COLO829 (cell line): ENCODE data around the gene JARID2.

ENCODE experiments used
- DNase-seq: peaks from one replicate; pipeline ENCODE4 v3.0.0; 2012; ENCODE audit warnings: low spot score

Gene JARID2

DNA sequence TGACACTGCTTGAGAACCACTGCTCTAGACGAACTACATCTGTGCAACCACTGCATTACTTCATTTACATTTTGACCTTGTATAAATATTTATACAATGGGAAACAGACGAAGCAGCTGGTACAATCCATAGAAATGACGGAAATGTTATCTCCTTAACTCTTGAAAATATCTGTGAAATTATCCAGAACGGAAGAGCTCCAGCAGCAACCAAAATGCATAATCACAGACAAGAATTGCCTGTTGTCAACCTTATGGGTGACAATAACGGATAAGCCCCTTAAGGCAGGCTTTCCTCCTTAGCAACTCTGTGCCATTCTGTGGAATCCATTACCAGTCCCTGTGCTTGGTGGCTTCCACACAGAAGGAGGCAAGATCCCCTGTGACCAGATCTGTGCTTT, 301.5 kb downstream of the JARID2 start:
- DNase-seq = no peak

DNA sequence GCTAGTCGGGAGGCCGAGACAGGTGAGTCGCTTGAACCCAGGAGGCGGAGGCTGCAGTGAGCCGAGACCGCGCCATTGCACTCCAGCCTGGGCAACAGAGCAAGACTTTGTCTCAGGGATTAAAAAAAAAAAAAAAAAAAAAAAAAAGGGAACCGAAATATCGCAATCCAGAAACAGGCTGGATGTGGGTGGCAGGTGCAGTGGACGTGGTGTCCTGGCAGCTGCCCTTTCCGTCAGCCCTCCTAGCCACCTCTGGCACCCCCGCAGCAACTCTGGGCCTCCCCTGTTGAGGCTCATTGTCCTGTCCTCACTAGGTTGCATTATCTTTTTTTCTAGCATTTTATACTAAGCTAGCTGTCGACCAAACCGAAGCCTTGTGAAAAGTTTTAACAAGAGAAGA, 303.5 kb downstream of the JARID2 start:
- DNase-seq = no peak

DNA sequence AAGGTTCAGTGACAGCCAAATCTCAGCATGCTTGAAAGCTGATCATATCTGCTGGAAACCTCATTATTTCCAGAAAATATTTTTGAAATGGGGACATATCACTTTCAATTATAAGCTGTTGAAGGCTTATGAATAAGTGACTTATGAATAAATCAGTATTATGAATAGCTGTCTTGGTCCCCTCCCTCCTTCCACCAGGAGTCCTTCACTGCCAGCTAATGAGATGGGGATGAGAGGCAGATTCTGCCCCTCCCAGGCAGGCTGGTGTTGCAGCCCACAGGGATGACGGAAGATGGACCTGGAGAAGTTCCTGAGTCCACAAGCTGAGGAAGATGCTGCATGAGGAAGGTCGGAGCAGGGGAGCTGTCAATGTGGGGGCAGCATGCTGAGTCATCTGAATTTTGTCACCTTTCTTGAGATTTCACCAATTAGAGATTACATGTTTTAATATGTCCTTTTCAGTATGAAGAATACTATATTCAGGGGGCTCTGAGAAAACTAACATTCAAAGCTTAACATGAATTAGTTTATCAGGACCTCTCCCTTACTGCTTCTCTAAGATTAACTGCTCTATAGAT, 304.8 kb downstream of the JARID2 start:
- DNase-seq = no peak

DNA sequence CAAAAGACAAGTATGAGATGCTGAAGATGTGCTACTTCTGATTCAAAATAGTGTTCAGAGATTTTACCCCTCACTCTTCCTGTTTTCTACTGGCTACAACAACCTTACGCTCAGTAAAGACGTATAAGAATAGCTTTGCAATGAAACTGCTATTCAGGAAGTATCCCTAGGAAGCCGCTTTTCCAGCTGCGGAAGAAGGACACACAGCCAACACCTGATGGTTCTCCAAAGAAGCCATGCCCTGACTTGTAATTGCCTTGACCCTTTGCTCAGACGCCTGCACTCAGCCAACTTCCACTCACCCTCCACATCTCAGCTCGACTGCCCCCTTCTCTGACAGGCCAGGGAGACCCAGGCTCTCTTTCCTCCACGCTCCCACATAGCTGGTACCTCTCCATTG, 305.4 kb downstream of the JARID2 start:
- DNase-seq = no peak

DNA sequence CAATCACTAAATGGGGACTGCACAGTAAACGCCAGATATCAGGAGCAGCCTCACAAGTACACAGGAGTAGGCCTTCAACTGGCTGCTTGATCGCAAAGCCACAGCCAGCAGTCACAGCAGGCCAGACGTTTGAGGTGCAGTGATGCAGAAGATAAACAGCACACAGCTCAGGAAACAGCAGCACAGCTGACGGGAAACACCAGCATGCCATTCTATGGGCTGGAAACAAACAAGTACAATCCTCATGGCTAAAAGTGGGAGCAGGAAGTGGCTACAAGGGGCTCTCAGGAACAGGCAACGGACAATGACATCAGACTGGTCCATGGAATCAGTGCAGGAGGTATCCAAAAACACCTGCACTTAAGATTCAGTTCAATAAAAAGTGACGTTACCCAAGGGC, 305.9 kb downstream of the JARID2 start:
- DNase-seq = no peak

DNA sequence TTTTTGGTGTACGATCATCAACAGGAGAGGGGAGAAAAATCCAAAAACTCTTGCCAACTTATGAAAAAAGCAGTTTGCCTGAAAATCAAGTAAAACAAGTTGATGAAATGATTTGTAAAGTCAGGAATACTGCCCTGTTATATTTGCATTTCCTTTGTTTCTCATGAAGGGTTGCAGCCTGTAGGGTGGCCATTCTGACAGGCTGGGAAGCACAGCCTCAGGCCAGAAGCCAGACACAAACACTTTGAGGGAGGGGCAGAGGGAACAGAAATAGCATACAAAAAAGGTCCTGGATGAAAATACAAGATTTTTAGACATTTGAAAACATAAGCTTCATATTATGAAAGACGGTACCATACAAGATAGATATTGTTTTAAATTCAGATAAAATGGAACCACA, 307.2 kb downstream of the JARID2 start:
- no peak for DNase-seq

DNA sequence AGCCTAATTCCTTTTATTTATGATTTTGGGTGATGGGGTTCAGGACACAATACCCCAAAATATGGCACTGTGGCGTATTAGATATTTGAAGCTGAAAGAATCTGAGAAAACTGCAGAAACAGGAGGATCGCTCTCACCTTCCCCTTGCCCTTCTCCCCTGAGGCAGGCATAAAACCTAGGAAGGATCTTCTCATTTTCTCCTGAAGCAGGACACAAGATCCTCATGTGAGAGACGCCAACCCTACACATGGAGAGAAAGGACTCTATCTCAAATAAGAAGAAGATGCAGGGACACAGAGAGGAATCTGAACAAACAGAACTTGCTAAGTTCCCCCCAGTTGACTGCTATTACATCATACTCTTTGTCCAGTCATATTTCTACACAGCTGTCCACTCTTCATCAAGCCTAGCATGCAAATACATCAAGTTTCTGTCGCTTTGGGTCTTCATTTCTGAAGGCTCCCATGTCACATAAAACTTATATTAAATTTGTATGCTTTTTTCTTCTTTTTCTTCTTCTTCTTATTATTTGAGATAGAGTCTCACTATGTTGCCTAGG, 307.9 kb downstream of the JARID2 start:
- DNase-seq = no peak

DNA sequence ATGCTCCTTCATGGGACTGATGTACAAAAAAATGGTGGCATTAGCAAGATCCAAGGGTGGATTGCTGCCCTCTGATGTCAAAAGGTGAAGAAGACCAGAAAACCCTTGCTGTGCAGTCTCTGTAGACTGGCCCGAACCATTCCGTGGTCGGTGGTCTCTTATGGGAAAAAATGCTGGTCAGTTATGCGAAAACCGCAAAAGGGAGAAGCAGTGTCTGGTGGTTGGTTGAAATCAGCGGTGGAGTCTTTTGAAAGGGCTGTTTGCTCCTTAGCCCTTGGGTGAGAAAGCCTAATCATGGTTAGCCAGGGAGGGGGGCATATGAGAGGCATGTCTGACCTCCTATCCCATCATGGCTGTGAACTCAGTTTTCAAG, 308.8 kb downstream of the JARID2 start:
- no peak for DNase-seq

DNA sequence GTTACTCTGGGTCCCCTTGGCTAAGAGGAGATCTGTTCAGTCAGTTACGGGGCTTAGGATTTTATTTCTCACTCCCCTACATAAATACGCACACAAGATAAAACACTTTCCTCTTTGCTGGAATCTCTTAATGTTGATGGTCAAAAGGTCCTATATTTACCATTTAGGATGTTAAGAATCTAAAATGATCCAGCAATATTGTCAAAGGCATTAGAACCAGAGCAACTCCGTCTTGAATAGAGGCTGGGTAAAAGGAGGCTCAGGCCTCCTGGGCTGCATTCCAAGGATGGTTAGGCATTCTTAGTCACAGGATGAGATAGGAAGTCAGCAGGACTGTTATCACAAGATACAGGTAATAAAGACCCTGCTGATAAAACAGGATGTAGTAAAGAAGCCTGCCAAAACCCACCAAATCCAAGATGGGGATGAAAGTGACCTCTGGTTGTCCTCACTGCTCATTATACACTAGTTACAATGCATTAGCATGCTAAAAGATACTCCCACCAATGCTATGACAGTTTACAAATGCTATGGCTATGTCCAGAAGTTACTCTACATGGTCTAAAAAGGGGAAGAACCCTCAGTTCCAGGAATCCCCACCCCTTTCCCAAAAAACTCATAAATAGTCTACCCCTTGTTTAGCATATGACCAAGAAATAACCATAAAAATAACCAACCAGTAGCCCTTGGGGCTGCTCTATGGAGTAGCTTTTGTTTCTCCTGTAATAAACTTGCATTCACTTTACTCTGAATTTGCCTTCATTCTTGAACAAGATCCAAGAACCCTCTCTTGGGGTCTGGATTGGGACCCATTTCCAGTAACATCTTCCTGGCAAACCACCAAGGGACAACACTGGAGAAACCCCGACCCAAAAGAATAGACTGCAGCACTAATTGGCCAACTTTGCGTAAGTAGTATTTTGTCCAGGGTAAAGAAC, 309.5 kb downstream of the JARID2 start:
- no peak for DNase-seq

DNA sequence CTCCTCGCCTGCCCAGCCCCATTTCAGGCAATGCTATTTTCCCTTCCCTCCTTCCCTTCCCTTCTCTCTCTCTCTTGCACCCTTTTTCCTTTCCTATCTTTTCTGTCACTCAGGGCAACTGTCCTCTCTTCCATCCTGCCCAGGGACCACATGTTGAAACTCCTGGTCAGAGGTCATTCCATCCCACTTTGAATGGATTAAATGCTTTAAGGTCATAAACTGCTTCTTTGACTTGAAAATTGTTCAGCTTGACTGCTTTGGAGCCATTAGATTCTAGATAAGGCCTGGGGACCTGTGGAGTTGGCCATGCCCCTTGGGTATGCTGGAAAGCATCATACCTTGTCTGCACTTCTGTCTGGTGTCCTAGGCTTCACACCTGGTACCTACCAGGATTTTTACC, 310.8 kb downstream of the JARID2 start:
- no peak for DNase-seq

DNA sequence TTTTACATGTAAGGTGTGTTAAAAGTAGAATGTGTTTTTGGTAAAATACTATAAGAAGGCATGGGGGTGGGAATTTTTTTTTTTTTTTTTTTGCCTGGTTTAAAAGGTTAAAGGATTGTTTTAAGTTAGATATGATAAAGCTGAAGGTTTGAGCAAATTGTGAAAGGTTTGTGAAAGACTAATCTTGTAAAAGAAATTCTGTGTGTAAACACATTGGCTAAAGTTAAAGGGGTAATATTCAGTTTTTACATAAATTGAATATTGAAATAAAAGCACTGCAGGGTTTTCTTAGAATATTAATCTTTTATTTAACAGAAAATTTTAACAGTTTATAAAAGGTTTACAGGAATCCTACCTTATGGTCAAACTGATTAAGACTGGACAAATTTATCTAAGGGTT, 311.3 kb downstream of the JARID2 start:
- no peak for DNase-seq

DNA sequence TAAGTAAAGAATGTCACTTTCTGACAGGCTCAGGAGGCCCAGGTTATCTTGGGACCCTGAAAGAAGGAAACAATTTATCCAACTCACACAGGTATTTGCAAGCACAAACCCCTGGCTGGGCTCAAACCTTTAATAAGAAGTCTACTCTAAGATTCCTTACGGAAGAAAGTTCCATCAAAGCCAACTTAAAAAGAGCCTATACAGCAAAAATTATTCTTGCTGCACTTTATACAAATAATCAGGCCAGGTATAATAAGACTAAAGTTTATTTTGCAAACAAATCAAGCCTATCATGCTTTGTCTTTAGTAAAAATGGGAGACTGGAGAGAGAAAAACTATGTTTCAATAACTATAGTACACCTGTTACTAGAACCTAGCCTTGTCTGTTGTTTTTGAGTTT, 314.8 kb downstream of the JARID2 start:
- DNase-seq = no peak

DNA sequence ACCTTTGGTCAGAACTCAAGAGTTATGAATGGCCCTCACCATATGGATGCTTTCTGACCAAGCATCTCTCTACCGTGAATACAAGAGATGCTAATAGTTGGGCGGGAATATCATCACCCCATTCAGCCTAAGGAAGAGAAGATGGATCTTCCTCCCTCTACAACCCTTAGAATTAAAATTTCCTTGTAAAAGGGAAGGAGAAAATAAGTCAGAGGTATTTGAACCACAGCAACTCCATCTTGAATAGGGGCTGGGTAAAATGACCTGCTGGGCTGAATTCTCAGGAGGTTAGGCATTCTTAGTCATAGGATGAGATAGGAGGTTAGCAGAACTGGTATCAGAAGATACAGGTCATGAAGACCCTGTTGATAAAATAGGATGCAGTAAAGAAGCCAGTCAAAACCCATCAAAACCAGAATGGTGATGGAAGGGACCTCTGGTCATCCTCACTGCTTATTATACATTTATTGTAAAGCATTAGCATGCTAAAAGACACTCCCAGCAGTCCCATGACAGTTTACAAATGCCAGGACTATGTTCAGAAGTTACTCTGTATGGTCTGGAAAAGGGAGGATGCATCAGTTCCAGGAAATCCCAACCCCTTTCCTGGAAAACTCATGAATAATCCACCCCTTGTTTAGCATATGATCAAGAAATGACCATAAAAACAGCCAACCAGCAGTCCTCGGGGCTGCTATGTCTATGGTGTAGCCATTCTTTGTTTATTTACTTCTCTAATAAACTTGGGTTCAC, 315.8 kb downstream of the JARID2 start:
- no peak for DNase-seq

DNA sequence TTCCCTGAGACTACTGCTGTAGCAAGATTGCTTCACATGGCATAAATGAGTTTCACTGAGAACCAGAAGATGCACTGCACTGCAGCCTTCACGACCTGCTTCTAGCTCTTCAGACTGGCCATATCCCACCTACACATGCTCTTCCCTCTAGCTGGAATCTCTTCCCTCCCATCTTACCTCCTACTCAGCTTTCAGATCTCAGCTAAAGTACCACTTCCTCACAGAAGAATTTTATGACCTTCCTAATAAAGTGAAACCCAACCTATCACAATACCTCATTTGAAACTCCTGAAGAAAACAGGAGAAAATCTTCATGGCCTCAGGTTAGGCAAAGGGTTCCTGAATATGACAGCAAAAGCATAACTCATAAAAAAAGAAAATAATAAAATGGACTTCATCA, 317.1 kb downstream of the JARID2 start:
- DNase-seq = no peak

DNA sequence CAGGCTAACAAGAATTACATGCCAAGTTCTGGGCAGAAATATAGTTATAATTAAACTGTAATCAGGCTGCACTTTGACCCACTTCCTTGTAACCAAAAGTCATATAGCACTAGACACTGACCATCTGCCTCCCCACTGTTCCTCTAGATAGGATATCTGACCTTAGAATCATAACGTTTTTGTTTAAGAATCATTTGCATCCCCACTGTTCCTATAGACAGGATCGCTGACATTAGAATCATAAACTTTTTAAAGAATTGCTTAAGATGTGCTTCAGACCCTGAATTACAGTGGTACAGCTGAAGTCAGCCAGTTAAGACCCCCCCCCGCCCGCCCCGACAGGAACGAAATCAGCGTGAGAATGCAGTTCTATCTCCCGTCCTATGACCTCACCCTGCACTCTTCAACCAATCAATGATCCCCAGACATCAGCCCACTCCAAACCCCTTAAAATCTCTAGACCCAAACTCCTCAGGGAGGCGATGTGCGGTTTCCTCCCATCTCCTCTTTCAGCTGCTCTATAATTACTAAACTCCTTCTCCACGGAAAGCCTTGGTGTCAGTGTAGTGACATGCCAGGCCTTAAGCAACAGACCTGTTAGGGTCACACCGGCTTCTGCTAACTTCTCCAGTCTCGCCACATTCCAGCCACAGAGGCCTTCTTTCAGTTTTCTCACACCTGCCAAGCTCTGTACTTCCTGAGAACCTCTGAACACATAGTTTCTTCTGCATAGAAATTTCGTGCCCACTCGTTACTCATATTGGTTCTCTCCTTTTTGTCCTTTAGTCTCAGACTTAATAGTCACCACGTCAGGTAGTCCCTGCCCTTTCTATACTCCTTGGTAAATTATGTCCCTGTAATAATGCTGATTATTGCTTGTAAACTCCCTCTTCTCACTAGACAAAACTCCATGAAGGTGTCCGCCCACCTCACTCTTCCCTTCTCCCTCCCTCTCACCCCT, 323.4 kb downstream of the JARID2 start:
- DNase-seq = no peak

DNA sequence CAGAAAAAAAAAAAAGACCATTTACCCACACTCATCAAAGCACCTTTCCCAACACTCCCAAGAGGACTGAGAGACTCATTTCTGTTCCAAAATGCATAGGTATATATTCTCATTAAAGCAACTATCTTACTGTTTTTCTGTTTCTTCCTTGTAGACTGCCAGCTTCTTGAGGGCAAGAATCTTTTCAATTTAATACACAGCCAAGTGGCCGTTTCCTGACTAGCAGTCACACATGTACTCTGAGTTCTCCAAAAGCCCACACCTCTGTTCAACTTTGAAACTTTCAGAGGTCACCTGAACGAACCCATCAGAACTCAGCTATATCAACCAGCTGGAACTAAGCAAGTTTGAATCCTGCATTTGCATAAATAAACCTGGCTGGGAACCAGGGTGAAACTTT, 324.3 kb downstream of the JARID2 start:
- DNase-seq = no peak
